ENCODE results near the gene BDKRB1. TPM values are rescaled to one million over a fixed set of nuclear protein-coding genes. Genes with fewer than 3 reads are reported as not detected.
"Not testable (repeated sequence)": the region's sequence is repeated elsewhere in the genome, so short reads cannot be mapped to it uniquely, and the experiment has no call there.

BDKRB1 gene
- total and polyA plus RNA-seq, 2 donors (not counting 3 experiments of a cell fraction or from before 2014, with no cell fraction given): not detected

DNA sequence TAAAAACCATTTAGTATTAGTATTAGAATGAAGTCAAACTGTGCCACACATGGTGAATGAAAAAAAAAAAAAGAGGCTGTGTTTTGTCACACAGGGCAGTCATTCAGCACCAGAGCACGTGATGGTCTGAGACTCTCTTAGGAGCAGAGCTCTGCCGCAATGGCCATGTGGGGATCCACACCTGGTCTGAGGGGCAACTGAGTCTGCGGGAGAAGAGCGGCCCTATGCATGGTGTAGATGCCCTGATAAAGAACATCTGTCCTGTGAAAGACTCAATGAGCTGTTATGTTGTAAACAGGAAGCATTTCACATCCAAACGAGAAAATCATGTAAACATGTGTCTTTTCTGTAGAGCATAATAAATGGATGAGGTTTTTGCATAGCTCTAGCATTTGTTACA lies 12.2 kb upstream of the BDKRB1 start:
- no peak for DNase-seq (ENCODE audit: low read depth, low spot score)
- no TSS peak for BruUV-seq (replicated peaks)

DNA sequence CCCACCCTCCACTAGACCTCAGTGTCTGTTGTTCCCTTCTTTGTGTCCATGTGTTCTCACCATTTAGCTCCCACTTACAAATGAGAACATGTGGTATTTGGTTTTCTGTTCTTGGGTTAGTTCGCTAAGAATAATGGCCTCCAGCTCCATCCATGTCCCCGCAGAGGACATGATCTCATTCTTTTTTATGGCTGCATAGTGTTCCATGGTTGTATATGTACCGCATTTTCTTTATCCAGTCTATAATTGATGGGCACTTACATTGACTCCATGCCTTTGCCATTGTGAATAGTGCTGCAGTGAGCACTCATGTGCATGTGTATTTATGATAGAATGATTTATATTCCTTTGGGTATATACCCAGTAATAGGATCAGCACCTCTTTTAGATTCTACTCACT lies 10.9 kb upstream of the BDKRB1 start:
- H3K9ac ChIP-seq (replicated peaks; ENCODE audit: extremely low read depth, insufficient read depth, low read length); H3K27ac ChIP-seq (ENCODE audit: insufficient read depth, low read depth, low read length); H3K36me3 ChIP-seq (ENCODE audit: control insufficient read depth in 2 of 2, extremely low read depth in 1 of 2, insufficient read depth in 2 of 2, low read length in 2 of 2); H3K79me2 ChIP-seq (ENCODE audit: control insufficient read depth, insufficient read depth, low read length); BruUV-seq (replicated peaks); intact Hi-C loops (cut with micrococcal nuclease); H3K4me1 ChIP-seq (ENCODE audit: control insufficient read depth, extremely low read depth, insufficient read depth, low read length); POLR2A ChIA-PET; H3K27me3 ChIP-seq (ENCODE audit: control insufficient read depth in 2 of 2, insufficient read depth in 2 of 2, low read length in 2 of 2); H3K4me2 ChIP-seq (ENCODE audit: insufficient read depth, low read length); dilution Hi-C loops (cut with MboI; ENCODE audit: extremely low pct_ligation_motif_present, low sequenced_read_pairs); CTCF ChIA-PET; H3K9me1 ChIP-seq (replicated peaks; ENCODE audit: control insufficient read depth, extremely low read depth, insufficient read depth, low read length); H3K4me3 ChIP-seq (replicated peaks in 1 of 3; ENCODE audit: insufficient read depth in 1 of 3, low read depth in 1 of 3, low read length in 3 of 3); H2AFZ ChIP-seq (ENCODE audit: low read depth, low read length); H4K20me1 ChIP-seq (replicated peaks; ENCODE audit: control insufficient read depth, extremely low read depth, insufficient read depth, low read length); FAIRE-seq; DNase-seq (ENCODE audit: low read depth, low spot score); H3K9me3 ChIP-seq (replicated peaks; ENCODE audit: control insufficient read depth, insufficient read depth, low read length): not testable (repeated sequence)

More for the DNA sequence above, 12.2 kb upstream of the BDKRB1 start:
- Histone ChIP-seq H3K4me1 (ENCODE audit: control insufficient read depth, extremely low read depth, insufficient read depth, low read length) (no peaks in the 10 kb centered on the region), H3K4me3 (replicated peaks in 1 of 3; ENCODE audit: insufficient read depth in 1 of 3, low read depth in 1 of 3, low read length in 3 of 3) (no peak overlapping the region), H3K9ac (replicated peaks; ENCODE audit: extremely low read depth, insufficient read depth, low read length) (no peak overlapping the region), H3K27ac (ENCODE audit: insufficient read depth, low read depth, low read length) (no peak overlapping the region), H3K79me2 (ENCODE audit: control insufficient read depth, insufficient read depth, low read length) (no peaks in the 10 kb centered on the region), H3K9me3 (replicated peaks; ENCODE audit: control insufficient read depth, insufficient read depth, low read length) (no peaks in the 10 kb centered on the region), H3K27me3 (ENCODE audit: control insufficient read depth in 2 of 2, insufficient read depth in 2 of 2, low read length in 2 of 2) (no peaks in the 10 kb centered on the region), H2AFZ (ENCODE audit: low read depth, low read length) (no peak overlapping the region), H4K20me1 (replicated peaks; ENCODE audit: control insufficient read depth, extremely low read depth, insufficient read depth, low read length) (no peaks in the 10 kb centered on the region), H3K9me1 (replicated peaks; ENCODE audit: control insufficient read depth, extremely low read depth, insufficient read depth, low read length) (no peaks in the 10 kb centered on the region), H3K36me3 (ENCODE audit: control insufficient read depth in 2 of 2, extremely low read depth in 1 of 2, insufficient read depth in 2 of 2, low read length in 2 of 2) (no peaks in the 10 kb centered on the region), H3K4me2 (ENCODE audit: insufficient read depth, low read length) (no peak overlapping the region)
- intact Hi-C loops (cut with micrococcal nuclease) (no loop called here), dilution Hi-C loops (cut with MboI; ENCODE audit: extremely low pct_ligation_motif_present, low sequenced_read_pairs) (no loop called here)
- ChIA-PET POLR2A (no interaction called here), CTCF (no interaction called here)
- FAIRE-seq: no peak
- TF ChIP-seq EZH2 (IDR thresholded peaks at IDR 0.05; ENCODE audit: borderline replicate concordance, low read depth, low read length, severe bottlenecking): no peak
- TF ChIP-seq POLR2A (IDR thresholded peaks at IDR 0.05; ENCODE audit: low read depth, low read length): no peak
- TF ChIP-seq, protein P1, sequence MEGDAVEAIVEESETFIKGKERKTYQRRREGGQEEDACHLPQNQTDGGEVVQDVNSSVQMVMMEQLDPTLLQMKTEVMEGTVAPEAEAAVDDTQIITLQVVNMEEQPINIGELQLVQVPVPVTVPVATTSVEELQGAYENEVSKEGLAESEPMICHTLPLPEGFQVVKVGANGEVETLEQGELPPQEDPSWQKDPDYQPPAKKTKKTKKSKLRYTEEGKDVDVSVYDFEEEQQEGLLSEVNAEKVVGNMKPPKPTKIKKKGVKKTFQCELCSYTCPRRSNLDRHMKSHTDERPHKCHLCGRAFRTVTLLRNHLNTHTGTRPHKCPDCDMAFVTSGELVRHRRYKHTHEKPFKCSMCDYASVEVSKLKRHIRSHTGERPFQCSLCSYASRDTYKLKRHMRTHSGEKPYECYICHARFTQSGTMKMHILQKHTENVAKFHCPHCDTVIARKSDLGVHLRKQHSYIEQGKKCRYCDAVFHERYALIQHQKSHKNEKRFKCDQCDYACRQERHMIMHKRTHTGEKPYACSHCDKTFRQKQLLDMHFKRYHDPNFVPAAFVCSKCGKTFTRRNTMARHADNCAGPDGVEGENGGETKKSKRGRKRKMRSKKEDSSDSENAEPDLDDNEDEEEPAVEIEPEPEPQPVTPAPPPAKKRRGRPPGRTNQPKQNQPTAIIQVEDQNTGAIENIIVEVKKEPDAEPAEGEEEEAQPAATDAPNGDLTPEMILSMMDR (IDR thresholded peaks at IDR 0.05; ENCODE audit: extremely low read depth in 1 of 2, insufficient read depth in 1 of 2, low read depth in 1 of 2, low read length in 2 of 2): no peak
- no peak for TF ChIP-seq JUN (IDR thresholded peaks at IDR 0.05; ENCODE audit: borderline replicate concordance, insufficient read depth, insufficient read length, low read depth)
- TF ChIP-seq GATA2 (IDR thresholded peaks at IDR 0.05; ENCODE audit: insufficient read depth, insufficient read length, low read depth, low read length): no peak
- TF ChIP-seq FOS (IDR thresholded peaks at IDR 0.05; ENCODE audit: borderline replicate concordance, insufficient read depth, low read length): no peak
- TF ChIP-seq, protein P2, sequence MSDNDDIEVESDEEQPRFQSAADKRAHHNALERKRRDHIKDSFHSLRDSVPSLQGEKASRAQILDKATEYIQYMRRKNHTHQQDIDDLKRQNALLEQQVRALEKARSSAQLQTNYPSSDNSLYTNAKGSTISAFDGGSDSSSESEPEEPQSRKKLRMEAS (IDR thresholded peaks at IDR 0.05; ENCODE audit: insufficient read depth, insufficient read length): no peak
- no peak for TF ChIP-seq MYC (IDR thresholded peaks at IDR 0.05; ENCODE audit: low read depth, low read length)
- no peak for TF ChIP-seq POLR2AphosphoS5 (IDR thresholded peaks at IDR 0.05; ENCODE audit: insufficient read depth, low read depth, low read length)
